GM12892 (cell line): ENCODE measurements around the gene LBH.

ENCODE experiments used
- POLR2A ChIP-seq: IDR thresholded peaks from 2 replicates; pipeline ENCODE4 v1.6.1; 2011; ENCODE audit warnings: low read depth, low read length, control low read depth
- POLR2AphosphoS5 ChIP-seq: IDR thresholded peaks from 2 replicates; pipeline ENCODE4 v1.6.1; 2011; ENCODE audit warnings: low read depth, low read length, control low read depth

GRCh38 chr2:30287190-30287840 lies 56.0 kb downstream of the LBH start:
- TF ChIP-seq POLR2AphosphoS5 (no peak), POLR2A (no peak)
